HK-2 (cell line): ENCODE measurements around the gene RARRES2.
"Not testable (repeated sequence)": the region's sequence is repeated elsewhere in the genome, so short reads cannot be mapped to it uniquely, and the experiment has no call there.

Experiments
- DNase-seq: peaks from one replicate; pipeline ENCODE4 v3.0.0-alpha.2; 2018; ENCODE audit not compliant: unreplicated experiment

The RARRES2 gene

GRCh38 chr7:150317748-150318444 lies 23.5 kb downstream of the RARRES2 start:
- DNase-seq, result no peak

- DNase-seq, result not testable (repeated sequence)
These were observed 24.4 kb downstream of the RARRES2 start for GRCh38 chr7:150316987-150317386.

- no peak for DNase-seq
These were observed 26.7 kb downstream of the RARRES2 start for GRCh38 chr7:150314639-150315239.

- DNase-seq, result no peak
These were observed 27.6 kb downstream of the RARRES2 start for GRCh38 chr7:150313870-150314269.

GRCh38 chr7:150313367-150313809 lies 28.0 kb downstream of the RARRES2 start:
- DNase-seq, result no peak

- DNase-seq, result peak; percentile 78
These were observed 28.6 kb downstream of the RARRES2 start for GRCh38 chr7:150312649-150313366.

GRCh38 chr7:150311711-150312110 lies 29.7 kb downstream of the RARRES2 start:
- DNase-seq, result no peak

- no peak for DNase-seq
These were observed 30.3 kb downstream of the RARRES2 start for GRCh38 chr7:150311146-150311545.

GRCh38 chr7:150308575-150308974 lies 32.9 kb downstream of the RARRES2 start:
- no peak for DNase-seq

GRCh38 chr7:150307904-150308303 lies 33.5 kb downstream of the RARRES2 start:
- DNase-seq, result peak; percentile 69

GRCh38 chr7:150307129-150307528 lies 34.3 kb downstream of the RARRES2 start:
- DNase-seq, result no peak

- DNase-seq, result not testable (repeated sequence)
These were observed 35.1 kb downstream of the RARRES2 start for GRCh38 chr7:150306377-150306776.

- not testable (repeated sequence) for DNase-seq
These were observed 35.5 kb downstream of the RARRES2 start for GRCh38 chr7:150305903-150306284.

- DNase-seq, result not testable (repeated sequence)
These were observed 36.0 kb downstream of the RARRES2 start for GRCh38 chr7:150305259-150305902.

- not testable (repeated sequence) for DNase-seq
These were observed 36.8 kb downstream of the RARRES2 start for GRCh38 chr7:150304499-150305258.

- peak; percentile 62 for DNase-seq
These were observed 38.5 kb downstream of the RARRES2 start for GRCh38 chr7:150302908-150303310.

- DNase-seq, result not testable (repeated sequence)
These were observed 43.5 kb downstream of the RARRES2 start for GRCh38 chr7:150297978-150298377.

GRCh38 chr7:150296802-150297201 lies 44.6 kb downstream of the RARRES2 start:
- DNase-seq, result not testable (repeated sequence)

GRCh38 chr7:150295614-150296013 lies 45.8 kb downstream of the RARRES2 start:
- DNase-seq, result not testable (repeated sequence)

GRCh38 chr7:150295027-150295426 lies 46.4 kb downstream of the RARRES2 start:
- not testable (repeated sequence) for DNase-seq

GRCh38 chr7:150290317-150290716 lies 51.1 kb downstream of the RARRES2 start:
- not testable (repeated sequence) for DNase-seq
